Parathyroid adenoma (tissue), 2 donors: ENCODE results near the gene NEGR1.

Experiments used
- H2AFZ ChIP-seq: fragments of 300-600 bp; sonication (generic); one replicate; pipeline ENCODE4 v1.7.0; 2017; ENCODE audit warnings: antibody characterized with exemption, mild to moderate bottlenecking
- H3K27ac ChIP-seq: fragments of 300-600 bp; sonication (generic); one replicate; pipeline ENCODE4 v1.7.0; 2017
- H3K27me3 ChIP-seq: fragments of 300-600 bp; sonication (generic); one replicate; pipeline ENCODE4 v1.7.0; 2017; ENCODE audit warnings: low read length; ENCODE audit not compliant: control insufficient read depth, insufficient read depth
- H3K36me3 ChIP-seq: fragments of 300-600 bp; sonication (generic); one replicate; pipeline ENCODE4 v1.7.0; 2017; ENCODE audit warnings: low read length; ENCODE audit not compliant: control insufficient read depth, insufficient read depth
- H3K4me1 ChIP-seq: fragments of 300-600 bp; sonication (generic); one replicate; pipeline ENCODE4 v1.7.0; 2017; ENCODE audit warnings: control low read depth
- H3K4me2 ChIP-seq: fragments of 300-600 bp; sonication (generic); one replicate; pipeline ENCODE4 v1.7.0; 2017; ENCODE audit warnings: low read length
- H3K4me3 ChIP-seq: fragments of 300-600 bp; sonication (generic); one replicate; pipeline ENCODE4 v1.7.0; 2017; ENCODE audit warnings: low read depth, low read length
- H3K79me2 ChIP-seq: fragments of 300-600 bp; sonication (generic); one replicate; pipeline ENCODE4 v1.7.0; 2017; ENCODE audit warnings: control low read depth
- H3K9ac ChIP-seq: fragments of 300-600 bp; sonication (generic); one replicate; pipeline ENCODE4 v1.7.0; 2017; ENCODE audit warnings: mild to moderate bottlenecking
- H3K9me3 ChIP-seq: fragments of 300-600 bp; sonication (generic); one replicate; pipeline ENCODE4 v1.7.0; 2017; ENCODE audit warnings: low read length; ENCODE audit not compliant: control insufficient read depth
- CTCF ChIP-seq: fragments of 300-600 bp; sonication (generic); IDR thresholded peaks from one replicate; pipeline ENCODE4 v1.7.0; 2017; ENCODE audit warnings: antibody characterized with exemption, mild to moderate bottlenecking
- donor health status: primary hyperparathyroidism.

NEGR1 gene

GRCh38 chr1:72283307-72284083 is 1.2 kb upstream of the NEGR1 start:
- Histone ChIP-seq H3K36me3 (no peaks in the 10 kb centered on the region), H3K27me3 (no peaks in the 10 kb centered on the region), H3K27ac (peak overlapping the region; percentile 95), H3K4me1 (no peaks in the 10 kb centered on the region), H3K9me3 (no peaks in the 10 kb centered on the region), H3K4me3 (peak overlapping the region; percentile 88), H2AFZ (peak overlapping the region; percentile 96), H3K4me2 (peak overlapping the region; percentile 96), H3K9ac (peak overlapping the region; percentile 5), H3K79me2 (no peaks in the 10 kb centered on the region)
- no peak for TF ChIP-seq CTCF

- Histone ChIP-seq H3K27me3 (no peaks in the 10 kb centered on the region), H3K4me3 (peak overlapping the region; percentile 88), H2AFZ (peak overlapping the region; percentile 96), H3K4me2 (peak overlapping the region; percentile 96), H3K79me2 (no peaks in the 10 kb centered on the region), H3K9me3 (no peaks in the 10 kb centered on the region), H3K4me1 (no peaks in the 10 kb centered on the region), H3K36me3 (no peaks in the 10 kb centered on the region), H3K9ac (no peak overlapping the region), H3K27ac (peak overlapping the region; percentile 95)
- TF ChIP-seq CTCF, result peak; percentile 2
Observed at GRCh38 chr1:72283022-72283306, 625 bp upstream of the NEGR1 start.

- TF ChIP-seq CTCF, result no peak
- H3K9ac ChIP-seq, result no peak overlapping the region
Observed at GRCh38 chr1:72281637-72282270, 585 bp downstream of the NEGR1 start.

GRCh38 chr1:72281144-72281543 is 1.2 kb downstream of the NEGR1 start:
- H3K27me3 ChIP-seq, result no peaks in the 10 kb centered on the region
- H3K27ac ChIP-seq, result no peak overlapping the region
- H2AFZ ChIP-seq, result no peak overlapping the region
- no peaks in the 10 kb centered on the region for H3K4me1 ChIP-seq
- H3K79me2 ChIP-seq, result no peaks in the 10 kb centered on the region
- no peak overlapping the region for H3K4me3 ChIP-seq
- no peak overlapping the region for H3K4me2 ChIP-seq
- no peaks in the 10 kb centered on the region for H3K9me3 ChIP-seq
- H3K36me3 ChIP-seq, result no peaks in the 10 kb centered on the region
- no peak overlapping the region for H3K9ac ChIP-seq
- TF ChIP-seq CTCF, result no peak

More at GRCh38 chr1:72281637-72282270, 585 bp downstream of the NEGR1 start:
- no peaks in the 10 kb centered on the region for H3K79me2 ChIP-seq
- peak overlapping the region; percentile 76 for H2AFZ ChIP-seq
- H3K4me1 ChIP-seq, result no peaks in the 10 kb centered on the region
- no peaks in the 10 kb centered on the region for H3K9me3 ChIP-seq
- H3K27me3 ChIP-seq, result no peaks in the 10 kb centered on the region
- peak overlapping the region; percentile 96 for H3K4me2 ChIP-seq
- H3K36me3 ChIP-seq, result no peaks in the 10 kb centered on the region
- H3K27ac ChIP-seq, result peak overlapping the region; percentile 40
- H3K4me3 ChIP-seq, result peak overlapping the region; percentile 88
